H1 (cell line): ENCODE measurements around the gene GSE1.

Experiments
- EP300 ChIP-seq, 2 experiments: IDR thresholded peaks; 1 replicate in 1 of 2; 2 replicates in 1 of 2; pipeline ENCODE4 v1.6.1; 2011 to 2012; ENCODE audit warnings: low read depth in 2 of 2, low read length in 2 of 2, mild to moderate bottlenecking in 2 of 2, borderline replicate concordance in 1 of 2, inconsistent platforms in 1 of 2, moderate library complexity in 1 of 2
- KDM4A ChIP-seq: IDR thresholded peaks from one replicate; pipeline ENCODE4 v1.7.1; 2012; ENCODE audit warnings: low read depth, mild to moderate bottlenecking, moderate library complexity, low read length, inconsistent platforms; ENCODE audit not compliant: severe bottlenecking
- NRF1 ChIP-seq: IDR thresholded peaks from 2 replicates; pipeline ENCODE4 v1.6.1; 2011; ENCODE audit warnings: mild to moderate bottlenecking, low read depth, low read length, improper control_type of control experiment

- TF ChIP-seq EP300 (IDR thresholded peaks at IDR 0.05; ENCODE audit: borderline replicate concordance in 1 of 2, low read depth in 2 of 2, low read length in 2 of 2): no peak
- TF ChIP-seq KDM4A: no peak
- no peak for TF ChIP-seq NRF1
These were observed 46.8 kb downstream of the GSE1 start for GRCh38 chr16:85659805-85660511.
